ENCODE data around the gene GAS7.

GAS7 gene

GRCh38 chr17:9957244-9957643 lies 241.2 kb downstream of the GAS7 start:
- DNase-seq (ENCODE audit: low read depth), result no peak
- Histone ChIP-seq H3K36me3 (ENCODE audit: control insufficient read depth, insufficient read depth, low read length, severe bottlenecking) (no peaks in the 10 kb centered on the region), H3K4me3 (ENCODE audit: low read length) (no peak overlapping the region), H3K9ac (ENCODE audit: low read length) (no peak overlapping the region), H3K4me1 (ENCODE audit: control insufficient read depth, insufficient read depth, low read length) (peaks cover 4% of the 10 kb centered on the region), H3K27me3 (replicated peaks; ENCODE audit: control insufficient read depth, insufficient read depth, low read length) (no peaks in the 10 kb centered on the region), H3K9me3 (ENCODE audit: control insufficient read depth, low read length) (no peaks in the 10 kb centered on the region)

GRCh38 chr17:9956474-9957131 lies 241.8 kb downstream of the GAS7 start:
- Histone ChIP-seq H3K9me3 (ENCODE audit: control insufficient read depth, low read length) (no peaks in the 10 kb centered on the region), H3K4me1 (ENCODE audit: control insufficient read depth, insufficient read depth, low read length) (peaks cover 4% of the 10 kb centered on the region), H3K27me3 (replicated peaks; ENCODE audit: control insufficient read depth, insufficient read depth, low read length) (no peaks in the 10 kb centered on the region), H3K9ac (ENCODE audit: low read length) (no peak overlapping the region), H3K36me3 (ENCODE audit: control insufficient read depth, insufficient read depth, low read length, severe bottlenecking) (no peaks in the 10 kb centered on the region), H3K4me3 (ENCODE audit: low read length) (no peak overlapping the region)
- no peak for DNase-seq (ENCODE audit: low read depth)

GRCh38 chr17:9953492-9953891 lies 244.9 kb downstream of the GAS7 start:
- no peak for DNase-seq (ENCODE audit: low read depth)
- H3K4me1 ChIP-seq (ENCODE audit: control insufficient read depth, insufficient read depth, low read length), result no peaks in the 10 kb centered on the region
- H3K27me3 ChIP-seq (replicated peaks; ENCODE audit: control insufficient read depth, insufficient read depth, low read length), result no peaks in the 10 kb centered on the region
- no peak overlapping the region for H3K9ac ChIP-seq (ENCODE audit: low read length)
- no peak overlapping the region for H3K4me3 ChIP-seq (ENCODE audit: low read length)
- no peaks in the 10 kb centered on the region for H3K36me3 ChIP-seq (ENCODE audit: control insufficient read depth, insufficient read depth, low read length, severe bottlenecking)
- H3K9me3 ChIP-seq (ENCODE audit: control insufficient read depth, low read length), result no peaks in the 10 kb centered on the region

GRCh38 chr17:9951803-9952202 lies 246.6 kb downstream of the GAS7 start:
- Histone ChIP-seq H3K9me3 (ENCODE audit: control insufficient read depth, low read length) (no peaks in the 10 kb centered on the region), H3K9ac (ENCODE audit: low read length) (no peak overlapping the region), H3K27me3 (replicated peaks; ENCODE audit: control insufficient read depth, insufficient read depth, low read length) (no peaks in the 10 kb centered on the region), H3K4me3 (ENCODE audit: low read length) (no peak overlapping the region), H3K4me1 (ENCODE audit: control insufficient read depth, insufficient read depth, low read length) (no peaks in the 10 kb centered on the region), H3K36me3 (ENCODE audit: control insufficient read depth, insufficient read depth, low read length, severe bottlenecking) (no peaks in the 10 kb centered on the region)
- DNase-seq (ENCODE audit: low read depth), result no peak

GRCh38 chr17:9948928-9949327 lies 249.5 kb downstream of the GAS7 start:
- DNase-seq (ENCODE audit: low read depth), result no peak
- H3K4me1 ChIP-seq (ENCODE audit: control insufficient read depth, insufficient read depth, low read length), result no peaks in the 10 kb centered on the region
- H3K36me3 ChIP-seq (ENCODE audit: control insufficient read depth, insufficient read depth, low read length, severe bottlenecking), result peaks cover 6% of the 10 kb centered on the region
- no peak overlapping the region for H3K9ac ChIP-seq (ENCODE audit: low read length)
- no peak overlapping the region for H3K4me3 ChIP-seq (ENCODE audit: low read length)
- H3K27me3 ChIP-seq (replicated peaks; ENCODE audit: control insufficient read depth, insufficient read depth, low read length), result no peaks in the 10 kb centered on the region
- H3K9me3 ChIP-seq (ENCODE audit: control insufficient read depth, low read length), result no peaks in the 10 kb centered on the region

GRCh38 chr17:9944704-9945103 lies 253.7 kb downstream of the GAS7 start:
- no peaks in the 10 kb centered on the region for H3K27me3 ChIP-seq (replicated peaks; ENCODE audit: control insufficient read depth, insufficient read depth, low read length)
- peaks cover 20% of the 10 kb centered on the region for H3K36me3 ChIP-seq (ENCODE audit: control insufficient read depth, insufficient read depth, low read length, severe bottlenecking)
- no peaks in the 10 kb centered on the region for H3K4me1 ChIP-seq (ENCODE audit: control insufficient read depth, insufficient read depth, low read length)
- no peak for DNase-seq (ENCODE audit: low read depth)
- no peaks in the 10 kb centered on the region for H3K9me3 ChIP-seq (ENCODE audit: control insufficient read depth, low read length)
- H3K9ac ChIP-seq (ENCODE audit: low read length), result no peak overlapping the region
- no peak overlapping the region for H3K4me3 ChIP-seq (ENCODE audit: low read length)

- no peak for DNase-seq (ENCODE audit: low read depth)
- Histone ChIP-seq H3K9ac (ENCODE audit: low read length) (no peak overlapping the region), H3K4me3 (ENCODE audit: low read length) (no peak overlapping the region), H3K9me3 (ENCODE audit: control insufficient read depth, low read length) (peaks cover 7% of the 10 kb centered on the region), H3K4me1 (ENCODE audit: control insufficient read depth, insufficient read depth, low read length) (no peaks in the 10 kb centered on the region), H3K36me3 (ENCODE audit: control insufficient read depth, insufficient read depth, low read length, severe bottlenecking) (peaks cover 23% of the 10 kb centered on the region), H3K27me3 (replicated peaks; ENCODE audit: control insufficient read depth, insufficient read depth, low read length) (no peaks in the 10 kb centered on the region)
Observed at GRCh38 chr17:9943343-9943742, 255.1 kb downstream of the GAS7 start.

- Histone ChIP-seq H3K4me1 (ENCODE audit: control insufficient read depth, insufficient read depth, low read length) (peaks cover under 1% of the 10 kb centered on the region), H3K36me3 (ENCODE audit: control insufficient read depth, insufficient read depth, low read length, severe bottlenecking) (peaks cover 23% of the 10 kb centered on the region), H3K4me3 (ENCODE audit: low read length) (no peak overlapping the region), H3K9me3 (ENCODE audit: control insufficient read depth, low read length) (peaks cover 11% of the 10 kb centered on the region), H3K27me3 (replicated peaks; ENCODE audit: control insufficient read depth, insufficient read depth, low read length) (no peaks in the 10 kb centered on the region), H3K9ac (ENCODE audit: low read length) (no peak overlapping the region)
- no peak for DNase-seq (ENCODE audit: low read depth)
Observed at GRCh38 chr17:9942885-9943284, 255.5 kb downstream of the GAS7 start.

GRCh38 chr17:9941305-9941704 lies 257.1 kb downstream of the GAS7 start:
- H3K4me1 ChIP-seq (ENCODE audit: control insufficient read depth, insufficient read depth, low read length), result peaks cover 17% of the 10 kb centered on the region
- H3K4me3 ChIP-seq (ENCODE audit: low read length), result no peak overlapping the region
- no peak for DNase-seq (ENCODE audit: low read depth)
- H3K36me3 ChIP-seq (ENCODE audit: control insufficient read depth, insufficient read depth, low read length, severe bottlenecking), result peaks cover 21% of the 10 kb centered on the region
- peaks cover 12% of the 10 kb centered on the region for H3K9me3 ChIP-seq (ENCODE audit: control insufficient read depth, low read length)
- no peaks in the 10 kb centered on the region for H3K27me3 ChIP-seq (replicated peaks; ENCODE audit: control insufficient read depth, insufficient read depth, low read length)
- H3K9ac ChIP-seq (ENCODE audit: low read length), result no peak overlapping the region

GRCh38 chr17:9940841-9941240 lies 257.6 kb downstream of the GAS7 start:
- H3K9ac ChIP-seq (ENCODE audit: low read length), result no peak overlapping the region
- H3K27me3 ChIP-seq (replicated peaks; ENCODE audit: control insufficient read depth, insufficient read depth, low read length), result no peaks in the 10 kb centered on the region
- H3K4me3 ChIP-seq (ENCODE audit: low read length), result no peak overlapping the region
- H3K9me3 ChIP-seq (ENCODE audit: control insufficient read depth, low read length), result peaks cover 12% of the 10 kb centered on the region
- H3K36me3 ChIP-seq (ENCODE audit: control insufficient read depth, insufficient read depth, low read length, severe bottlenecking), result peaks cover 18% of the 10 kb centered on the region
- peaks cover 21% of the 10 kb centered on the region for H3K4me1 ChIP-seq (ENCODE audit: control insufficient read depth, insufficient read depth, low read length)
- no peak for DNase-seq (ENCODE audit: low read depth)

- Histone ChIP-seq H3K4me3 (ENCODE audit: low read length) (no peak overlapping the region), H3K9ac (ENCODE audit: low read length) (no peak overlapping the region), H3K4me1 (ENCODE audit: control insufficient read depth, insufficient read depth, low read length) (peaks cover 32% of the 10 kb centered on the region), H3K9me3 (ENCODE audit: control insufficient read depth, low read length) (peaks cover 12% of the 10 kb centered on the region), H3K36me3 (ENCODE audit: control insufficient read depth, insufficient read depth, low read length, severe bottlenecking) (peaks cover 18% of the 10 kb centered on the region), H3K27me3 (replicated peaks; ENCODE audit: control insufficient read depth, insufficient read depth, low read length) (no peaks in the 10 kb centered on the region)
- no peak for DNase-seq (ENCODE audit: low read depth)
Observed at GRCh38 chr17:9938764-9939163, 259.6 kb downstream of the GAS7 start.

- peaks cover 16% of the 10 kb centered on the region for H3K36me3 ChIP-seq (ENCODE audit: control insufficient read depth, insufficient read depth, low read length, severe bottlenecking)
- no peaks in the 10 kb centered on the region for H3K27me3 ChIP-seq (replicated peaks; ENCODE audit: control insufficient read depth, insufficient read depth, low read length)
- DNase-seq (ENCODE audit: low read depth), result no peak
- peaks cover 32% of the 10 kb centered on the region for H3K4me1 ChIP-seq (ENCODE audit: control insufficient read depth, insufficient read depth, low read length)
- H3K4me3 ChIP-seq (ENCODE audit: low read length), result no peak overlapping the region
- peak overlapping the region; percentile 15 for H3K9ac ChIP-seq (ENCODE audit: low read length)
- H3K9me3 ChIP-seq (ENCODE audit: control insufficient read depth, low read length), result peaks cover 12% of the 10 kb centered on the region
Observed at GRCh38 chr17:9937901-9938300, 260.5 kb downstream of the GAS7 start.

Measured in adipocyte (in vitro differentiated cells).